GM13976 (cell line): ENCODE results near the gene SHISA9.

Experiments
- DNase-seq: peaks from one replicate; pipeline ENCODE4 v3.0.0; 2012; ENCODE audit warnings: low spot score
- in situ Hi-C: fragments of 300-500 bp; cut with MboI; formaldehyde crosslinking; loops from one replicate; pipeline ENCODE4 v1.12.0; 2022; ENCODE audit warnings: low sequenced_read_pairs, mixed read lengths, inconsistent platforms; ENCODE audit not compliant: unreplicated experiment
- TF ChIP-seq, protein P1 (sequence below): IDR thresholded peaks from 2 replicates; pipeline ENCODE4 v1.5.1; 2012; ENCODE audit warnings: borderline replicate concordance, mild to moderate bottlenecking; ENCODE audit not compliant: insufficient read depth; ENCODE audit errors: extremely low read depth, missing control alignments, control extremely low read depth

The SHISA9 gene

DNA sequence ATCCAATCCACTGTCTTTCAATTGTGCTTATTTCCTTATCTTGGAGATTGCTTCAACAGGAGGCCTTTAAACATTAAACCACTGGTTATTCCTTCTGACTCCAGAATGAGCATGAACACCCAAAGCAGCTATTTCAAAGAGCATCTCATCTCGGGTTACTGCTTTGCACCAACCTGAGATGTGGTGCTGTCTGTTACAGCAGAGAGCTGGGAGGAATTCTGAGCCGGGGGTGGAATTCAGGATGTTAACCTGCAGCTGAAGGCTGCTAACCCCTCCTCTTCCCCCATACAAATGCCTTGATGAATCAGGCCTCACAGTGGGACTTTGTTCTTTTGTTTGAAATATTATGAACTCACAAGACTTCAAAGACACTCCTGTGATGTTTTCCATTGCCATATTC, 113.1 kb downstream of the SHISA9 start:
- TF ChIP-seq, protein P1, sequence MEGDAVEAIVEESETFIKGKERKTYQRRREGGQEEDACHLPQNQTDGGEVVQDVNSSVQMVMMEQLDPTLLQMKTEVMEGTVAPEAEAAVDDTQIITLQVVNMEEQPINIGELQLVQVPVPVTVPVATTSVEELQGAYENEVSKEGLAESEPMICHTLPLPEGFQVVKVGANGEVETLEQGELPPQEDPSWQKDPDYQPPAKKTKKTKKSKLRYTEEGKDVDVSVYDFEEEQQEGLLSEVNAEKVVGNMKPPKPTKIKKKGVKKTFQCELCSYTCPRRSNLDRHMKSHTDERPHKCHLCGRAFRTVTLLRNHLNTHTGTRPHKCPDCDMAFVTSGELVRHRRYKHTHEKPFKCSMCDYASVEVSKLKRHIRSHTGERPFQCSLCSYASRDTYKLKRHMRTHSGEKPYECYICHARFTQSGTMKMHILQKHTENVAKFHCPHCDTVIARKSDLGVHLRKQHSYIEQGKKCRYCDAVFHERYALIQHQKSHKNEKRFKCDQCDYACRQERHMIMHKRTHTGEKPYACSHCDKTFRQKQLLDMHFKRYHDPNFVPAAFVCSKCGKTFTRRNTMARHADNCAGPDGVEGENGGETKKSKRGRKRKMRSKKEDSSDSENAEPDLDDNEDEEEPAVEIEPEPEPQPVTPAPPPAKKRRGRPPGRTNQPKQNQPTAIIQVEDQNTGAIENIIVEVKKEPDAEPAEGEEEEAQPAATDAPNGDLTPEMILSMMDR: no peak
- in situ Hi-C loops: no loop called here
- no peak for DNase-seq

DNA sequence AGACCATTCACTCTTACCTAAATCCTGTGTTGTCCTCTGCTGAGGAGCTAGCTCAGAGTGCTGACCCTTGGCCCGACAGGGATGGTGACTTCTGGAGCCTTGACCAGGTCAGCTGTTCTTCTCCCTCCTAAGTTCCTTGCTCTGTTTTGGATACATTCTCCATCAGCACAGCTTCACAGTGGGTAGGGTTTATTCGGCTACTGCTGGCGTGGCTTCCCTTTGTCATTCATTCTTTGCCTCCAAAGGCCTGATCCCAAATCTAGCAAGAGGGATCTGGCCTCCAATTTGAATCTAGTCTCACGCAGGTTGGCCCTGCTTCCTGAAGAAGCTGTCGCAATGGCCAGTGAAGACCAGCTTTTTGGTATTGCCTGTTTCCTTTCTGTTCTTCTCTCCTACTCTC, 116.6 kb downstream of the SHISA9 start:
- in situ Hi-C loops: no loop called here
- no peak for DNase-seq
- TF ChIP-seq, protein P1: no peak

DNA sequence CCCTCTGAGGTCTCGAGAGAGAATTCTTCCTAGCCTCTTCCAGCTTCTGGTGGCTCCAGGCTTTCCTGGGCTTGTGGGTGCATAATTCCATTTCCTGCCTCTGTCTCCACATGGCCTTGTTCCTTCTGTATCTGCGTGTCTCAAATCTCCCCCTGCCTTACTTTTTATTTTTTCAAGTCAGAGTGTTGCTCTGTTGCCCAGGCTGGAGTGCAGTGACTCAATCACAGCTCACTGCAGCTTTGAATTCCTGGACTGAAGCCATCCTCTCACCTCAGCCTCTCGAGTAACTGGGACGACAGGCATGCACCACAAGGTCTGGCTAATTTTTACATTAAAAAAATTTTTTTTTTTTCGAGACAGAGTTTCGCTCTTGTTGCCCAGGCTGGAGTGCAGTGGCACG, 120.6 kb downstream of the SHISA9 start:
- DNase-seq: no peak
- in situ Hi-C loops: no loop called here
- TF ChIP-seq, protein P1: no peak

GRCh38 chr16:13029786-13030185, 128.4 kb downstream of the SHISA9 start:
- in situ Hi-C loops: no loop called here
- TF ChIP-seq, protein P1: no peak
- DNase-seq: no peak

DNA sequence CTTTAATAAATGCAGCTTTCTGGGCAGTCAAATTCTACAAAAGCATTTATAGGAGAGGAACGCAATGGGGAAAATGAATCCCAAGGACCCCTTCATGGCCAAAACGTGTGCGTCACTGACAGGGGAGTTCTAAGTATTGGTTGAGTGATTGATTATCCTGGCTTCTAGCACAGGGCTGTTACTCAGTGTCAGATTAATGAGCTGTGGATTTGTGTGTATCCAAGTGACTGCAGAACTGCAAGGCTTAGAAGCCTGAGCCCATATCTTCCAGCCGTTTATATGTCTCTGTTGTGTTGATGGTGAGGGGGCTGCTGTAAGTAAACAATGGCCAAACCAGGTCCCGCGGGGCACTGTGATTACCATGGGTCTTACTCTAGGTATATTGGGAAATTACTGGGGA, 129.4 kb downstream of the SHISA9 start:
- in situ Hi-C loops: no loop called here
- no peak for DNase-seq
- TF ChIP-seq, protein P1: no peak

GRCh38 chr16:13032911-13033310, 131.5 kb downstream of the SHISA9 start:
- DNase-seq: no peak
- TF ChIP-seq, protein P1: no peak
- in situ Hi-C loops: no loop called here

DNA sequence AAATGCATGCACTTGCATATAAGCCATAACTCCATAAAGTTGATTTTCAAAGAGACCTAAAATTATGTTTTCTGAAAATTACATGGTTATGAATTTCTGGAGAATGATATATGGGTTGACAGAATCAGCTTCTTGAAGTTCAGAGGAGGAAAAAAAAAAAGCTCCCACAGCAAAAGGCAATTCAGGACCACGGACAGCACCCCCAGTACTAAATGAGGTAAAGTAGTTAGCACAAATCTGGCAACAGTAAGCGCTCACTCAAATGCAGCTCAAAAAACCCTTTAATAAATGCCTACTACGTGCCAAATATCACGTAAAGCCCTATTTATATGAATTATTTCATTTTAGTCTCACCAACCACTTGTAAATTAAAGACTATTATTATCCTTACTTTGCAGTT, 135.2 kb downstream of the SHISA9 start:
- in situ Hi-C loops: no loop called here
- TF ChIP-seq, protein P1: no peak
- no peak for DNase-seq
